ENCODE measurements around the gene PTPN1.

Gene PTPN1

GRCh38 chr20:50533464-50533863 lies 23.3 kb downstream of the PTPN1 start:
- H3K4me1 ChIP-seq (ENCODE audit: control insufficient read depth, low read length), result peaks cover 26% of the 10 kb centered on the region
- no peak overlapping the region for H3K4me2 ChIP-seq (ENCODE audit: low read length)
- H3F3A ChIP-seq (ENCODE audit: control insufficient read depth, insufficient read depth), result 0 out of 2 replicates have a peak, but pooled peaks cover 2% of the 10 kb centered on the region
- peaks cover 6% of the 10 kb centered on the region; the same call in 1 of the 2 replicates for H4K20me1 ChIP-seq (ENCODE audit: control insufficient read depth, insufficient read depth, low read depth, low read length)
- H3K4me3 ChIP-seq (ENCODE audit: low read length), result no peak overlapping the region
- no peaks in the 10 kb centered on the region for H3K9me2 ChIP-seq (replicated peaks; ENCODE audit: control insufficient read depth, low read length)
- TF ChIP-seq EZH2phosphoT487 (IDR thresholded peaks at IDR 0.05; ENCODE audit: borderline replicate concordance, low read length), result no peak
- no peak for TF ChIP-seq CTCF (IDR thresholded peaks at IDR 0.05; ENCODE audit: low read depth, low read length, poor library complexity, severe bottlenecking)
- H3K36me3 ChIP-seq (ENCODE audit: control insufficient read depth, low read length), result no peaks in the 10 kb centered on the region
- H3K79me2 ChIP-seq (ENCODE audit: control insufficient read depth, low read length), result peaks cover 76% of the 10 kb centered on the region
- no peak overlapping the region for H3K27ac ChIP-seq (ENCODE audit: low read depth, low read length)
- no peaks in the 10 kb centered on the region for H3K27me3 ChIP-seq (ENCODE audit: control insufficient read depth, low read length)
- no peaks in the 10 kb centered on the region for H3K9me3 ChIP-seq (ENCODE audit: control insufficient read depth, insufficient read depth, low read length)

- Histone ChIP-seq H3K27me3 (ENCODE audit: control insufficient read depth, low read length) (no peaks in the 10 kb centered on the region), H3F3A (ENCODE audit: control insufficient read depth, insufficient read depth) (peaks cover 6% of the 10 kb centered on the region; the same call in 1 of the 2 replicates), H4K20me1 (ENCODE audit: control insufficient read depth, insufficient read depth, low read depth, low read length) (peaks cover 9% of the 10 kb centered on the region; the same call in 1 of the 2 replicates), H3K79me2 (ENCODE audit: control insufficient read depth, low read length) (peaks cover 76% of the 10 kb centered on the region), H3K36me3 (ENCODE audit: control insufficient read depth, low read length) (0 out of 2 replicates have a peak, but pooled peaks cover 2% of the 10 kb centered on the region), H3K27ac (ENCODE audit: low read depth, low read length) (no peak overlapping the region), H3K9me3 (ENCODE audit: control insufficient read depth, insufficient read depth, low read length) (no peaks in the 10 kb centered on the region), H3K9me2 (replicated peaks; ENCODE audit: control insufficient read depth, low read length) (no peaks in the 10 kb centered on the region), H3K4me2 (ENCODE audit: low read length) (no peak overlapping the region), H3K4me3 (ENCODE audit: low read length) (no peak overlapping the region), H3K4me1 (ENCODE audit: control insufficient read depth, low read length) (peaks cover 26% of the 10 kb centered on the region)
- no peak for TF ChIP-seq EZH2phosphoT487 (IDR thresholded peaks at IDR 0.05; ENCODE audit: borderline replicate concordance, low read length)
- TF ChIP-seq CTCF (IDR thresholded peaks at IDR 0.05; ENCODE audit: low read depth, low read length, poor library complexity, severe bottlenecking), result no peak
Observed at GRCh38 chr20:50534567-50534966, 24.4 kb downstream of the PTPN1 start.

GRCh38 chr20:50535162-50535561 lies 25.0 kb downstream of the PTPN1 start:
- peaks cover 9% of the 10 kb centered on the region; the same call in 1 of the 2 replicates for H4K20me1 ChIP-seq (ENCODE audit: control insufficient read depth, insufficient read depth, low read depth, low read length)
- H3K9me3 ChIP-seq (ENCODE audit: control insufficient read depth, insufficient read depth, low read length), result no peaks in the 10 kb centered on the region
- 0 out of 2 replicates have a peak, but pooled peaks cover 2% of the 10 kb centered on the region for H3K36me3 ChIP-seq (ENCODE audit: control insufficient read depth, low read length)
- H3K79me2 ChIP-seq (ENCODE audit: control insufficient read depth, low read length), result peaks cover 74% of the 10 kb centered on the region
- H3K27ac ChIP-seq (ENCODE audit: low read depth, low read length), result no peak overlapping the region
- peaks cover 32% of the 10 kb centered on the region for H3K4me1 ChIP-seq (ENCODE audit: control insufficient read depth, low read length)
- peaks cover 8% of the 10 kb centered on the region; the same call in 1 of the 2 replicates for H3F3A ChIP-seq (ENCODE audit: control insufficient read depth, insufficient read depth)
- no peak overlapping the region for H3K4me3 ChIP-seq (ENCODE audit: low read length)
- no peaks in the 10 kb centered on the region for H3K9me2 ChIP-seq (replicated peaks; ENCODE audit: control insufficient read depth, low read length)
- no peak overlapping the region for H3K4me2 ChIP-seq (ENCODE audit: low read length)
- no peaks in the 10 kb centered on the region for H3K27me3 ChIP-seq (ENCODE audit: control insufficient read depth, low read length)
- TF ChIP-seq EZH2phosphoT487 (IDR thresholded peaks at IDR 0.05; ENCODE audit: borderline replicate concordance, low read length) (no peak), CTCF (IDR thresholded peaks at IDR 0.05; ENCODE audit: low read depth, low read length, poor library complexity, severe bottlenecking) (no peak)

Measured in DOHH2 (cell line).